SU-DHL-6 (cell line): ENCODE results near the gene PPP2R2C.

Source experiments
- EZH2phosphoT487 ChIP-seq: fragments of 200-600 bp; sonication (generic), shearing (Covaris generic); conservative IDR thresholded peaks from 2 replicates; pipeline ENCODE4 v1.6.1; 2018; ENCODE audit warnings: mild to moderate bottlenecking, antibody characterized with exemption, low read length, moderate library complexity, mixed read lengths
- TF ChIP-seq, protein P1 (sequence below): fragments of 200-600 bp; sonication (generic); IDR thresholded peaks from one replicate; pipeline ENCODE4 v1.5.1; 2017; ENCODE audit warnings: antibody characterized with exemption, mild to moderate bottlenecking, low read length, moderate library complexity; ENCODE audit not compliant: insufficient read depth, poor library complexity, severe bottlenecking

GRCh38 chr4:6322761-6323566 lies 149.4 kb downstream of the PPP2R2C start:
- TF ChIP-seq, protein P1, sequence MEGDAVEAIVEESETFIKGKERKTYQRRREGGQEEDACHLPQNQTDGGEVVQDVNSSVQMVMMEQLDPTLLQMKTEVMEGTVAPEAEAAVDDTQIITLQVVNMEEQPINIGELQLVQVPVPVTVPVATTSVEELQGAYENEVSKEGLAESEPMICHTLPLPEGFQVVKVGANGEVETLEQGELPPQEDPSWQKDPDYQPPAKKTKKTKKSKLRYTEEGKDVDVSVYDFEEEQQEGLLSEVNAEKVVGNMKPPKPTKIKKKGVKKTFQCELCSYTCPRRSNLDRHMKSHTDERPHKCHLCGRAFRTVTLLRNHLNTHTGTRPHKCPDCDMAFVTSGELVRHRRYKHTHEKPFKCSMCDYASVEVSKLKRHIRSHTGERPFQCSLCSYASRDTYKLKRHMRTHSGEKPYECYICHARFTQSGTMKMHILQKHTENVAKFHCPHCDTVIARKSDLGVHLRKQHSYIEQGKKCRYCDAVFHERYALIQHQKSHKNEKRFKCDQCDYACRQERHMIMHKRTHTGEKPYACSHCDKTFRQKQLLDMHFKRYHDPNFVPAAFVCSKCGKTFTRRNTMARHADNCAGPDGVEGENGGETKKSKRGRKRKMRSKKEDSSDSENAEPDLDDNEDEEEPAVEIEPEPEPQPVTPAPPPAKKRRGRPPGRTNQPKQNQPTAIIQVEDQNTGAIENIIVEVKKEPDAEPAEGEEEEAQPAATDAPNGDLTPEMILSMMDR = no peak
- TF ChIP-seq EZH2phosphoT487 = no peak
